Ishikawa (cell line): ENCODE data around the gene CCDC7.

Source experiments
- CEBPB ChIP-seq: IDR thresholded peaks from 2 replicates; pipeline ENCODE4 v1.6.1; 2012
- CREB1 ChIP-seq: IDR thresholded peaks from 2 replicates; pipeline ENCODE4 v1.6.1; 2012; ENCODE audit warnings: low read depth
- EGR1 ChIP-seq: IDR thresholded peaks from 2 replicates; pipeline ENCODE4 v1.6.1; 2012
- EP300 ChIP-seq: IDR thresholded peaks from 2 replicates; pipeline ENCODE4 v1.6.1; 2012; ENCODE audit warnings: borderline replicate concordance
- FOXM1 ChIP-seq: IDR thresholded peaks from 2 replicates; pipeline ENCODE4 v1.6.1; 2012; ENCODE audit warnings: low read depth, borderline replicate concordance
- MAX ChIP-seq: IDR thresholded peaks from 2 replicates; pipeline ENCODE4 v1.6.1; 2012
- NFIC ChIP-seq: IDR thresholded peaks from 2 replicates; pipeline ENCODE4 v1.6.1; 2012
- RAD21 ChIP-seq: IDR thresholded peaks from 2 replicates; pipeline ENCODE4 v1.6.1; 2012; ENCODE audit warnings: low read depth
- REST ChIP-seq: IDR thresholded peaks from 2 replicates; pipeline ENCODE4 v1.6.1; 2012; ENCODE audit warnings: low read depth, mild to moderate bottlenecking
- TAF1 ChIP-seq: IDR thresholded peaks from 2 replicates; pipeline ENCODE4 v1.6.1; 2012; ENCODE audit warnings: low read depth, mild to moderate bottlenecking
- TCF12 ChIP-seq: IDR thresholded peaks from 2 replicates; pipeline ENCODE4 v1.6.1; 2012; ENCODE audit warnings: low read depth
- TEAD4 ChIP-seq: IDR thresholded peaks from 2 replicates; pipeline ENCODE4 v1.6.1; 2012
- USF1 ChIP-seq: IDR thresholded peaks from 2 replicates; pipeline ENCODE4 v1.6.1; 2012
- YY1 ChIP-seq: IDR thresholded peaks from 2 replicates; pipeline ENCODE4 v1.6.1; 2012; ENCODE audit warnings: low read depth
- ZBTB7A ChIP-seq: IDR thresholded peaks from 2 replicates; pipeline ENCODE4 v1.6.1; 2012; ENCODE audit warnings: low read depth

CCDC7 gene

GRCh38 chr10:32461203-32461602, 15.3 kb downstream of the CCDC7 start:
- no peak for TF ChIP-seq USF1
- TF ChIP-seq TCF12: no peak
- no peak for TF ChIP-seq CEBPB
- no peak for TF ChIP-seq REST
- no peak for TF ChIP-seq MAX
- no peak for TF ChIP-seq RAD21
- TF ChIP-seq ZBTB7A: no peak
- no peak for TF ChIP-seq YY1
- TF ChIP-seq CREB1: no peak
- no peak for TF ChIP-seq NFIC
- no peak for TF ChIP-seq FOXM1
- no peak for TF ChIP-seq EGR1
- TF ChIP-seq EP300: no peak
- TF ChIP-seq TEAD4: no peak

- TF ChIP-seq CEBPB (no peak), REST (no peak), FOXM1 (no peak), USF1 (no peak), TEAD4 (no peak), RAD21 (no peak), TCF12 (no peak)
Observed at GRCh38 chr10:32471232-32471631, 25.3 kb downstream of the CCDC7 start.

GRCh38 chr10:32477499-32477898, 31.6 kb downstream of the CCDC7 start:
- no peak for TF ChIP-seq CREB1
- no peak for TF ChIP-seq TCF12
- TF ChIP-seq USF1: no peak
- TF ChIP-seq YY1: no peak
- no peak for TF ChIP-seq REST
- no peak for TF ChIP-seq EGR1
- no peak for TF ChIP-seq RAD21
- no peak for TF ChIP-seq TAF1
- TF ChIP-seq MAX: no peak
- no peak for TF ChIP-seq EP300
- no peak for TF ChIP-seq TEAD4
- TF ChIP-seq CEBPB: no peak
- no peak for TF ChIP-seq FOXM1
- TF ChIP-seq NFIC: no peak
- no peak for TF ChIP-seq ZBTB7A

- TF ChIP-seq TAF1 (no peak), USF1 (no peak)
Observed at GRCh38 chr10:32481606-32482005, 35.7 kb downstream of the CCDC7 start.
